SK-N-MC (cell line): ENCODE data around the gene S100A7A.

Source experiments
- FOXP2 ChIP-seq: optimal IDR thresholded peaks from 2 replicates; pipeline ENCODE3; 2011; ENCODE audit warnings: mild to moderate bottlenecking, moderate library complexity; ENCODE audit not compliant: insufficient read depth; ENCODE audit errors: extremely low read length, control extremely low read depth
- POLR2AphosphoS5 ChIP-seq: IDR thresholded peaks from 2 replicates; pipeline ENCODE4 v1.6.1; 2012; ENCODE audit warnings: mild to moderate bottlenecking, low read depth, low read length, borderline replicate concordance

DNA sequence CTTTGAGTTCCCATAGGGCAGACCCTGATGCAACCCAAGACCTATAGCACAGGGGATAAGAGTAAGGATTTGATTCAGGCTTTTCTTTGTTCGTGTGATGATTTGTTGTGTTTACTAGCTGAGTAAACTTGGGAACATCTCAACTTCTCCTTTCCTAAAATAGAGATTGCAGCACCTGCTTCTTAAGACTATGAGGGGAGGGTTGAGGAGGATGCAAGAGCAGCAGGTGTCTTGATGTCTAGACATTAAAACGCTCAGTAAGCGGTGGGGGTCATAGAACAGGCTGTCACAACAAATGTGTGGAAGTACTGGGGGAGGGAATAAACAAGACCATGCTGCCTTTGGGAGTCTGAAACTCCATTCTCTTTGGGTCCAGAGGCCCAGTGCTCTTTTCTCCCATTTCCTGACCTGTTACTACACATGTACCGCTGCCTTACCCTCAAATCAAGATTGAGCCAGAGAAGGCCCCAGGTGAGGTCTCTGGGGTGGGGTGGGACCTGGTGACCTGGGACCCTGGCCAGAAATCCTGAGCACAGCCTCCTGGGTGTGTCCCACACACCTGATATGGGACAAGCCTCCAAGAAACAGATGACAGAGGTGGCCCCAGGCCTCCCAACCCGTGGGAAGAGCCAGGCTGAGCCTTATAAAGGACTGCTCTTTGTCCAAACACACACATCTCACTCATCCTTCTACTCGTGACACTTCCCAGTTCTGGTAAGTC is at the start of gene S100A7A:
- TF ChIP-seq FOXP2 (no peak), POLR2AphosphoS5 (no peak)
